Lung (tissue), 16 donors: ENCODE results near the gene HACD1. TPM values are rescaled to one million over a fixed set of nuclear protein-coding genes. Genes with fewer than 3 reads are reported as not detected.

ENCODE experiments used
- ATAC-seq: fragments of 200-7000 bp; cut with Tn5 transposase; one replicate; pipeline ENCODE4 v1.9.1; 2020; ENCODE audit warnings: moderate number of reproducible peaks; ENCODE audit not compliant: insufficient read depth, low FRiP score
- DNase-seq, 3 donors: peaks; one replicate each; pipeline ENCODE4 v3.0.0-alpha.2; 2013 to 2017
- H3K27ac ChIP-seq, 2 donors: one replicate each; pipeline ENCODE4 v1.5.1; 2013; ENCODE audit warnings: mild to moderate bottlenecking in 2 of 2, moderate library complexity in 2 of 2, control low read depth in 1 of 2, inconsistent platforms in 1 of 2, low read depth in 1 of 2, low read length in 1 of 2
- H3K27me3 ChIP-seq, 3 donors: one replicate each; pipeline ENCODE4 v1.5.1; 2013; ENCODE audit warnings: low read length in 2 of 3; ENCODE audit not compliant: control insufficient read depth in 3 of 3, insufficient read depth in 3 of 3
- H3K36me3 ChIP-seq, 4 donors: one replicate each; pipeline ENCODE4 v1.5.1; 2013; ENCODE audit warnings: low read length in 4 of 4, mild to moderate bottlenecking in 1 of 4, moderate library complexity in 1 of 4; ENCODE audit not compliant: control insufficient read depth in 4 of 4, insufficient read depth in 4 of 4
- H3K4me1 ChIP-seq, 5 donors: one replicate each; pipeline ENCODE4 v1.5.1; 2013; ENCODE audit warnings: low read length in 5 of 5, mild to moderate bottlenecking in 2 of 5, moderate library complexity in 1 of 5; ENCODE audit not compliant: control insufficient read depth in 5 of 5, insufficient read depth in 5 of 5
- H3K4me3 ChIP-seq: one replicate; pipeline ENCODE4 v1.5.1; 2013; ENCODE audit warnings: mild to moderate bottlenecking, control low read depth, moderate library complexity
- H3K9ac ChIP-seq, 2 donors: one replicate each; pipeline ENCODE4 v1.5.1; 2013; ENCODE audit warnings: low read length in 2 of 2, control low read depth in 1 of 2; ENCODE audit not compliant: insufficient read depth in 1 of 2
- H3K9me3 ChIP-seq, 4 donors: one replicate each; pipeline ENCODE4 v1.5.1; 2013; ENCODE audit warnings: low read length in 3 of 4, mild to moderate bottlenecking in 1 of 4, moderate library complexity in 1 of 4; ENCODE audit not compliant: control insufficient read depth in 4 of 4, insufficient read depth in 3 of 4
- CTCF ChIP-seq: IDR thresholded peaks from 2 replicates; pipeline ENCODE4 v1.5.1; 2012; ENCODE audit warnings: mild to moderate bottlenecking; ENCODE audit errors: control extremely low read depth, extremely low read depth
- WGBS, 2 donors: extraction: QIAGEN DNeasy Blood & Tissue Kit; methylation state at CpG; one replicate each; pipeline ENCODE4 v1.1.7; 2013; 5-methylcytosine and 5-hydroxymethylcytosine counted together
- long read RNA-seq, 5 donors: transcript quantifications; one replicate each; lab custom pipeline, GENCODE V29; 2026
- polyA plus RNA-seq, 2 donors: library from polyadenylated mRNA; stranded (reverse); fragments of 200-250 nt; gene quantifications; one replicate each; pipeline ENCODE4 v1.2.1, GENCODE V29; 2013
- total RNA-seq, 2 donors: library from RNA; depleted of rRNA in 1 of 2; stranded (reverse); fragments of >200 nt in 1 of 2; gene quantifications; one replicate each; pipeline ENCODE4 v1.2.1, GENCODE V29; 2014 to 2021
- donor health status: control.
- donor health status: control.
- donor health status: Bipolar disorder and iron deficiency.
- donor health status: healthy.
- donor health status: DM: yes; HTN: yes; CAD: no.

HACD1 gene, protein sequence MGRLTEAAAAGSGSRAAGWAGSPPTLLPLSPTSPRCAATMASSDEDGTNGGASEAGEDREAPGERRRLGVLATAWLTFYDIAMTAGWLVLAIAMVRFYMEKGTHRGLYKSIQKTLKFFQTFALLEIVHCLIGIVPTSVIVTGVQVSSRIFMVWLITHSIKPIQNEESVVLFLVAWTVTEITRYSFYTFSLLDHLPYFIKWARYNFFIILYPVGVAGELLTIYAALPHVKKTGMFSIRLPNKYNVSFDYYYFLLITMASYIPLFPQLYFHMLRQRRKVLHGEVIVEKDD
- 10 to 100 TPM; 16.6 to 31.9 TPM for total RNA-seq
- polyA plus RNA-seq = 10 to 100 TPM; 11.5 to 49.2 TPM
- long read RNA-seq, donor 1, partial matches to known transcripts = 18 of 34 reads
- long read RNA-seq, donor 1, other reads (novel, unspliced or antisense) = 16 of 34 reads
- long read RNA-seq, donor 2, partial matches to known transcripts = 5 of 5 reads
- long read RNA-seq, donor 2, other reads (novel, unspliced or antisense) = 0 of 5 reads
- long read RNA-seq, donor 3, partial matches to known transcripts = 7 of 9 reads
- long read RNA-seq, donor 3, other reads (novel, unspliced or antisense) = 0 of 9 reads
- long read RNA-seq, donor 4, partial matches to known transcripts = 6 of 6 reads
- long read RNA-seq, donor 4, other reads (novel, unspliced or antisense) = 0 of 6 reads
- long read RNA-seq, donor 5, partial matches to known transcripts = 10 of 20 reads
- long read RNA-seq, donor 5, other reads (novel, unspliced or antisense) = 9 of 20 reads

GRCh38 chr10:17617031-17617911, at the start of gene HACD1:
TSS of gene HACD1 (minus strand) at chr10:17617374. CDS start at chr10:17617339, 35 bp downstream.
- peaks cover 0 to 4% (median 0%) of the 10 kb centered on the region in 3 donors for H3K27me3 ChIP-seq
- no peak for TF ChIP-seq CTCF
- H3K4me1 ChIP-seq = peaks cover 0 to 2% (median 0%) of the 10 kb centered on the region in 5 donors
- peak; percentile 86 for ATAC-seq
- WGBS, 2 donors = 0 to 1% methylated on average over 65 to 92 of the region's 92 CpGs
- H3K4me3 ChIP-seq = peak within 1 kb of the TSS; percentile 94
- H3K9me3 ChIP-seq = no peaks in the 10 kb centered on the region
- no peaks in the 10 kb centered on the region for H3K36me3 ChIP-seq
- peak; percentile 80 to 87 (median 82) for DNase-seq
- peak within 1 kb of the TSS; percentile 96 to 98 for H3K27ac ChIP-seq
- H3K9ac ChIP-seq = peak within 1 kb of the TSS; percentile 55 to 68

GRCh38 chr10:17665747-17666146, 48.6 kb upstream of the HACD1 start:
- WGBS, 2 donors = 31 to 32% methylated on average over 4 of the region's 4 CpGs
- Histone ChIP-seq H3K4me3 (no peak overlapping the region), H3K27me3 (no peaks in the 10 kb centered on the region), H3K27ac (no peak overlapping the region), H3K9ac (peak overlapping the region in 1 of 2 donors; percentile 65), H3K36me3 (peaks cover 0 to 15% (median 4%) of the 10 kb centered on the region in 4 donors), H3K9me3 (no peaks in the 10 kb centered on the region), H3K4me1 (peaks cover 0 to 16% (median 1%) of the 10 kb centered on the region in 5 donors)
- TF ChIP-seq CTCF = no peak
- ATAC-seq = peak; percentile 58
- peak in 2 of 3 donors; percentile 82 to 92 for DNase-seq

DNA sequence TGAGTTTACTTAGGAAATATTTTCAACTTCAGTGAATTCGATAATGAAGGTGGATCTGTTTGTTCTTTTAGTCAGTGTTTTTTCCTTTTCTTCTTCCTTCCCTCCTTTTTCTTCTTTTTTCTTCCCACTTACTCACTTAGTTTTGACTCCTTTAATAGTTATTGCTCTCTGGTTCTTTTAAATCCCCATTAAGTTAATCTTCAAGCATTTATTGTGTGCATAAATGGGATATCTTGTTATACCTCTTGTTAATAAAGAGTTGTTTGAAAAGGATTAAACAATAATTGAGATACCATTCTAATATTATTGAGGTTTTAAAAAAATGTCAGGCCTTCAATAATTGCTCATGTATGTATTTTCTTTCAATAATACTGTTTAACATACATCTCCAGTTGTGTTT, 46.3 kb upstream of the HACD1 start:
- Histone ChIP-seq H3K27ac (no peak overlapping the region), H3K27me3 (no peaks in the 10 kb centered on the region), H3K9me3 (no peaks in the 10 kb centered on the region), H3K36me3 (peaks cover 2 to 15% (median 4%) of the 10 kb centered on the region in 4 donors), H3K4me1 (peaks cover 0 to 13% (median 4%) of the 10 kb centered on the region in 5 donors), H3K9ac (no peak overlapping the region), H3K4me3 (no peak overlapping the region)
- ATAC-seq (no peak), DNase-seq (no peak)
- no peak for TF ChIP-seq CTCF
- 42 to 56% methylated on average over 1 of the region's 1 CpG for WGBS, 2 donors
